Breast epithelium (tissue), 4 donors: ENCODE data around the gene FHIP2A. TPM values are rescaled to one million over a fixed set of nuclear protein-coding genes. Genes with fewer than 3 reads are reported as not detected.
"Not testable (repeated sequence)": the region's sequence is repeated elsewhere in the genome, so short reads cannot be mapped to it uniquely, and the experiment has no call there.

Source experiments
- DNase-seq, 2 donors: peaks; one replicate each; pipeline ENCODE4 v3.0.0-alpha.2; 2019; ENCODE audit warnings: low spot score in 2 of 2
- H3K27ac ChIP-seq, 2 donors: fragments of 200-600 bp; sonication (generic) in 1 of 2; one replicate each; pipeline ENCODE4 v1.5.1; 2016 to 2019; ENCODE audit warnings: mild to moderate bottlenecking in 1 of 2
- H3K27me3 ChIP-seq, 2 donors: fragments of 200-600 bp; sonication (generic) in 1 of 2; one replicate each; pipeline versions ENCODE4 v1.5.1 to v1.6.0; 2017 to 2019; ENCODE audit warnings: control low read depth in 1 of 2, mild to moderate bottlenecking in 1 of 2
- H3K36me3 ChIP-seq: fragments of 200-600 bp; one replicate; pipeline ENCODE4 v1.5.1; 2019
- H3K4me1 ChIP-seq, 2 donors: fragments of 200-600 bp; sonication (generic); one replicate each; pipeline ENCODE4 v1.5.1; 2016 to 2019; ENCODE audit warnings: control low read depth in 1 of 2
- H3K4me3 ChIP-seq, 3 donors: fragments of 200-600 bp; sonication (generic); 1 replicate in 2 of 3; 2 replicates in 1 of 3; pipeline ENCODE4 v1.5.1; 2016 to 2019; ENCODE audit warnings: mild to moderate bottlenecking in 3 of 3, moderate library complexity in 2 of 3
- H3K9me3 ChIP-seq, 2 donors: fragments of 200-600 bp; sonication (generic) in 1 of 2; one replicate each; pipeline ENCODE4 v1.5.1; 2016 to 2019; ENCODE audit warnings: control low read depth in 1 of 2
- CTCF ChIP-seq, 3 donors: fragments of 450-650 bp; IDR thresholded peaks; one replicate each; pipeline ENCODE4 v1.5.1; 2016 to 2017; ENCODE audit warnings: antibody characterized with exemption in 3 of 3, mild to moderate bottlenecking in 3 of 3, moderate library complexity in 3 of 3
- POLR2A ChIP-seq: fragments of 450-650 bp; IDR thresholded peaks from one replicate; pipeline ENCODE4 v1.6.1; 2016; ENCODE audit warnings: antibody characterized with exemption, mild to moderate bottlenecking, moderate library complexity
- POLR2AphosphoS5 ChIP-seq, 3 donors: sonication (generic); formaldehyde crosslinking; IDR thresholded peaks; one replicate each; pipeline ENCODE4 v1.6.1; 2017; ENCODE audit warnings: antibody characterized with exemption in 3 of 3
- intact Hi-C: fragments of 100-400 bp; cut with DNase I; formaldehyde crosslinking; loops from one replicate; pipeline ENCODE4 v1.15.1; 2023; ENCODE audit warnings: low total_unique reads
- total RNA-seq, 3 donors: library from RNA; depleted of rRNA; stranded (reverse); fragments of >200 nt; gene quantifications; one replicate each; pipeline ENCODE4 v1.1.0, GENCODE V29; 2016

FHIP2A gene
- total RNA-seq, 3 donors from 2014 or later: 28.2 to 32.3 (median 31.0) TPM

GRCh38 chr10:114851336-114851735 lies 29.8 kb downstream of the FHIP2A start:
- peaks cover 8% of the 10 kb centered on the region for H3K36me3 ChIP-seq
- DNase-seq: no peak

GRCh38 chr10:114852197-114852596 lies 30.6 kb downstream of the FHIP2A start:
- Histone ChIP-seq H3K27ac (no peak overlapping the region), H3K4me1 (no peaks in the 10 kb centered on the region), H3K9me3 (no peaks in the 10 kb centered on the region), H3K27me3 (no peaks in the 10 kb centered on the region), H3K4me3 (no peak overlapping the region), H3K36me3 (peaks cover 8% of the 10 kb centered on the region)
- no peak for TF ChIP-seq CTCF (IDR thresholded peaks at IDR 0.05)
- intact Hi-C loops: no loop called here
- no peak for DNase-seq

More at GRCh38 chr10:114851336-114851735, 29.8 kb downstream of the FHIP2A start:
- H3K27ac ChIP-seq: no peak overlapping the region
- no peaks in the 10 kb centered on the region for H3K27me3 ChIP-seq
- intact Hi-C loops: no loop called here
- TF ChIP-seq CTCF (IDR thresholded peaks at IDR 0.05): no peak
- no peak for TF ChIP-seq POLR2A
- TF ChIP-seq POLR2AphosphoS5 (IDR thresholded peaks at IDR 0.05): no peak
- H3K9me3 ChIP-seq: no peaks in the 10 kb centered on the region
- H3K4me1 ChIP-seq: no peaks in the 10 kb centered on the region
- H3K4me3 ChIP-seq: no peak overlapping the region

- Histone ChIP-seq H3K27ac (no peak overlapping the region), H3K27me3 (no peaks in the 10 kb centered on the region), H3K4me1 (no peaks in the 10 kb centered on the region), H3K4me3 (no peak overlapping the region), H3K9me3 (no peaks in the 10 kb centered on the region), H3K36me3 (peaks cover 10% of the 10 kb centered on the region)
- intact Hi-C loops: no loop called here
- DNase-seq: no peak
- no peak for TF ChIP-seq POLR2AphosphoS5 (IDR thresholded peaks at IDR 0.05)
- TF ChIP-seq CTCF (IDR thresholded peaks at IDR 0.05): no peak
- TF ChIP-seq POLR2A: no peak
Observed at GRCh38 chr10:114854906-114855305, 33.3 kb downstream of the FHIP2A start.

GRCh38 chr10:114855776-114856543 lies 34.4 kb downstream of the FHIP2A start:
- no peak for TF ChIP-seq CTCF (IDR thresholded peaks at IDR 0.05)
- TF ChIP-seq POLR2A: no peak
- TF ChIP-seq POLR2AphosphoS5 (IDR thresholded peaks at IDR 0.05): no peak
- no peaks in the 10 kb centered on the region for H3K9me3 ChIP-seq
- peaks cover 9% of the 10 kb centered on the region for H3K36me3 ChIP-seq
- H3K27me3 ChIP-seq: no peaks in the 10 kb centered on the region
- H3K4me3 ChIP-seq: no peak overlapping the region
- DNase-seq: no peak
- no peaks in the 10 kb centered on the region for H3K4me1 ChIP-seq
- no peak overlapping the region for H3K27ac ChIP-seq
- intact Hi-C loops: no loop called here

GRCh38 chr10:114856544-114857287 lies 35.1 kb downstream of the FHIP2A start:
- peaks cover 9% of the 10 kb centered on the region for H3K36me3 ChIP-seq
- intact Hi-C loops: no loop called here

GRCh38 chr10:114857288-114857565 lies 35.6 kb downstream of the FHIP2A start:
- H3K9me3 ChIP-seq, H3K36me3 ChIP-seq, H3K4me3 ChIP-seq, H3K27ac ChIP-seq, H3K27me3 ChIP-seq, H3K4me1 ChIP-seq, intact Hi-C loops, DNase-seq: not testable (repeated sequence)

More at GRCh38 chr10:114856544-114857287, 35.1 kb downstream of the FHIP2A start:
- Histone ChIP-seq H3K4me3 (no peak overlapping the region), H3K27me3 (no peaks in the 10 kb centered on the region), H3K27ac (no peak overlapping the region), H3K4me1 (no peaks in the 10 kb centered on the region), H3K9me3 (no peaks in the 10 kb centered on the region)
- no peak for DNase-seq
- TF ChIP-seq POLR2A: no peak
- TF ChIP-seq CTCF (IDR thresholded peaks at IDR 0.05): no peak
- no peak for TF ChIP-seq POLR2AphosphoS5 (IDR thresholded peaks at IDR 0.05)
